Measurements from ENCODE around the gene FBXO22.

- no peak for TF ChIP-seq CTCF (IDR thresholded peaks at IDR 0.05)
- no peak for TF ChIP-seq POLR2A (IDR thresholded peaks at IDR 0.05)
Observed at GRCh38 chr15:75948761-75949296, 45.2 kb downstream of the FBXO22 start.
